Measurements from ENCODE around the gene MMP15.

- TF ChIP-seq CTCF (IDR thresholded peaks at IDR 0.05) (no peak), POLR2A (IDR thresholded peaks at IDR 0.05) (no peak)
Observed at GRCh38 chr16:58044266-58045019, 18.9 kb downstream of the MMP15 start.
